SHP77 treated with DMSO at 0.1 percent for 48 hours (cell line): ENCODE results near the gene ZMYND11.
A peak's percentile ranks its signal among the peaks of the same experiment; 100 is the strongest.
"Not testable (repeated sequence)": the region's sequence is repeated elsewhere in the genome, so short reads cannot be mapped to it uniquely, and the experiment has no call there.

ENCODE experiments used
- DNase-seq: peaks from one replicate; lab custom pipeline; 2025; lab: John Stamatoyannopoulos, UW

ZMYND11 gene

GRCh38 chr10:132946-133898 is 2.0 kb upstream of the ZMYND11 start:
- no peak for DNase-seq

- peak; percentile 58 for DNase-seq
Observed at GRCh38 chr10:134247-135131, 766 bp upstream of the ZMYND11 start.

- DNase-seq = peak; percentile 34
Observed at GRCh38 chr10:135601-136464, 578 bp downstream of the ZMYND11 start.

GRCh38 chr10:136465-136762 is 1.2 kb downstream of the ZMYND11 start:
- DNase-seq = peak; percentile 34

- no peak for DNase-seq
Observed at GRCh38 chr10:137031-137430, 1.8 kb downstream of the ZMYND11 start.

GRCh38 chr10:137606-138005 is 2.4 kb downstream of the ZMYND11 start:
- DNase-seq = no peak

- DNase-seq = no peak
Observed at GRCh38 chr10:142371-142770, 7.1 kb downstream of the ZMYND11 start.

GRCh38 chr10:152915-153314 is 17.7 kb downstream of the ZMYND11 start:
- DNase-seq = no peak

- no peak for DNase-seq
Observed at GRCh38 chr10:154348-154747, 19.1 kb downstream of the ZMYND11 start.

- DNase-seq = no peak
Observed at GRCh38 chr10:167383-167782, 32.1 kb downstream of the ZMYND11 start.

- no peak for DNase-seq
Observed at GRCh38 chr10:173741-174140, 38.5 kb downstream of the ZMYND11 start.

GRCh38 chr10:176677-177076 is 41.4 kb downstream of the ZMYND11 start:
- no peak for DNase-seq

GRCh38 chr10:178208-178607 is 43.0 kb downstream of the ZMYND11 start:
- no peak for DNase-seq

GRCh38 chr10:178723-179122 is 43.5 kb downstream of the ZMYND11 start:
- no peak for DNase-seq

- no peak for DNase-seq
Observed at GRCh38 chr10:182441-183201, 47.4 kb downstream of the ZMYND11 start.

- no peak for DNase-seq
Observed at GRCh38 chr10:184174-184573, 48.9 kb downstream of the ZMYND11 start.

- DNase-seq = no peak
Observed at GRCh38 chr10:184911-185310, 49.7 kb downstream of the ZMYND11 start.

- not testable (repeated sequence) for DNase-seq
Observed at GRCh38 chr10:185571-185970, 50.3 kb downstream of the ZMYND11 start.

- no peak for DNase-seq
Observed at GRCh38 chr10:186911-187310, 51.7 kb downstream of the ZMYND11 start.

GRCh38 chr10:188546-188945 is 53.3 kb downstream of the ZMYND11 start:
- DNase-seq = no peak

- no peak for DNase-seq
Observed at GRCh38 chr10:190216-190615, 55.0 kb downstream of the ZMYND11 start.
